GM23248 (cell line): Measurements from ENCODE around the gene FDXR. TPM values are rescaled to one million over a fixed set of nuclear protein-coding genes. Genes with fewer than 3 reads are reported as not detected.

Experiments used
- DNase-seq: peaks from one replicate; pipeline ENCODE4 v3.0.0-alpha.2; 2015
- H2AFZ ChIP-seq: fragments of 200-600 bp; sonication (generic); 2 replicates; pipeline ENCODE4 v1.6.1; 2016; ENCODE audit warnings: antibody characterized with exemption
- H3F3A ChIP-seq: fragments of 200-600 bp; sonication (generic); 2 replicates; pipeline ENCODE4 v1.6.1; 2016; ENCODE audit warnings: mild to moderate bottlenecking, antibody characterized with exemption, mixed run types; ENCODE audit not compliant: insufficient read depth
- H3K27ac ChIP-seq: fragments of 200-600 bp; sonication (generic); 2 replicates; pipeline ENCODE4 v1.5.1; 2016; ENCODE audit warnings: mild to moderate bottlenecking
- H3K27me3 ChIP-seq: fragments of 200-600 bp; sonication (generic); replicated peaks from 2 replicates; pipeline ENCODE4 v1.6.1; 2016; ENCODE audit warnings: mild to moderate bottlenecking; ENCODE audit not compliant: insufficient read depth
- H3K36me3 ChIP-seq: fragments of 200-600 bp; sonication (generic); 2 replicates; pipeline ENCODE4 v1.6.1; 2016; ENCODE audit warnings: low read depth, mild to moderate bottlenecking
- H3K4me1 ChIP-seq: fragments of 200-600 bp; sonication (generic); 2 replicates; pipeline ENCODE4 v1.6.1; 2016; ENCODE audit warnings: mild to moderate bottlenecking; ENCODE audit not compliant: insufficient read depth
- H3K4me2 ChIP-seq: fragments of 200-600 bp; sonication (generic); one replicate; pipeline ENCODE4 v1.6.1; 2016; ENCODE audit warnings: mild to moderate bottlenecking; ENCODE audit not compliant: unreplicated experiment
- H3K4me3 ChIP-seq: fragments of 200-600 bp; sonication (generic); 2 replicates; pipeline ENCODE4 v1.5.1; 2016; ENCODE audit warnings: mild to moderate bottlenecking
- H3K79me2 ChIP-seq: fragments of 200-600 bp; sonication (generic); 2 replicates; pipeline ENCODE4 v1.6.1; 2016; ENCODE audit warnings: mild to moderate bottlenecking; ENCODE audit not compliant: insufficient read depth
- H3K9ac ChIP-seq: fragments of 200-600 bp; sonication (generic); 2 replicates; pipeline ENCODE4 v1.6.1; 2016; ENCODE audit warnings: mild to moderate bottlenecking
- H3K9me2 ChIP-seq: fragments of 200-600 bp; sonication (generic); 2 replicates; pipeline ENCODE4 v1.6.1; 2016; ENCODE audit warnings: mixed run types, mild to moderate bottlenecking, moderate library complexity; ENCODE audit not compliant: insufficient read depth
- H3K9me3 ChIP-seq: fragments of 200-600 bp; sonication (generic); one replicate; pipeline ENCODE4 v1.6.1; 2017; ENCODE audit warnings: low read depth
- H4K20me1 ChIP-seq: fragments of 200-600 bp; sonication (generic); 2 replicates; pipeline ENCODE4 v1.6.0; 2016; ENCODE audit not compliant: insufficient read depth
- EZH2 ChIP-seq: fragments of 200-600 bp; sonication (generic); IDR thresholded peaks from 2 replicates; pipeline ENCODE4 v1.6.1; 2018; ENCODE audit warnings: antibody characterized with exemption, mild to moderate bottlenecking; ENCODE audit not compliant: insufficient read depth, poor library complexity, severe bottlenecking
- EZH2phosphoT487 ChIP-seq: fragments of 200-600 bp; sonication (generic); IDR thresholded peaks from 2 replicates; pipeline ENCODE4 v1.6.1; 2018; ENCODE audit warnings: antibody characterized with exemption, moderate library complexity, mild to moderate bottlenecking, low read depth; ENCODE audit not compliant: insufficient read depth
- WGBS, 2 experiments: methylation state at CpG; one replicate each; pipeline ENCODE4 v1.1.6; 2015 to 2017; ENCODE audit warnings: low lambda C conversion rate in 2 of 2, low coverage in 1 of 2; ENCODE audit errors: missing lambda C conversion rate in 2 of 2; 5-methylcytosine and 5-hydroxymethylcytosine counted together
- in situ Hi-C: fragments of 300-500 bp; cut with MboI; formaldehyde crosslinking; loops from 2 replicates; pipeline ENCODE4 v1.15.0; 2020
- polyA plus RNA-seq: library from polyadenylated mRNA; unstranded; fragments of >200 nt; fragmentation: Nextera tagmentation; extraction: Ambion mirVana; gene quantifications from 2 replicates; pipeline ENCODE4 v1.2.1, GENCODE V29; 2016
- total RNA-seq: library from RNA; depleted of rRNA; stranded (reverse); fragments of >200 nt; shearing (Covaris generic); gene quantifications from 2 replicates; pipeline ENCODE4 v1.2.3, GENCODE V29; 2014

Gene FDXR
- total and polyA plus RNA-seq, 2 experiments from 2014 or later = 15.3 to 19.0 TPM

DNA sequence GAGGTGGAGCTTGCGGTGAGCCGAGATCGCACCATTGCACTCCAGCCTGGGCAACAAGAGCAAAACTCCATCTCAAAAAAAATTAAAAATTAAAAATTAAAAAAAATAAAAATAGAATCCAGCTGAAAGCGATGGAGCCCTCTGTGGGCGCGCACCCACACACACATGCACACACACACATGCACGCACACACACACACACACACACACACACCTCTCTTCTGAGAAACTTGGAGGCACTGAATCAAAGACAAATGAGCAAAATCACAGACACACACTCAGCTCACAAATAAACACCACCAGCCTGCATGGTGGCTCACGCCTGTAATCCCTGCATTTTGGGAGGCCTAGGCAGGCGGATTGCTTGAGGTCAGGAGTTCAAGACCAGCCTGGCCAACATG, 30.2 kb upstream of the FDXR start:
- in situ Hi-C loops = no loop called here
- H3K27ac ChIP-seq = no peak overlapping the region

GRCh38 chr17:74901353-74902135, 28.8 kb upstream of the FDXR start:
- Histone ChIP-seq H3K79me2 (no peaks in the 10 kb centered on the region), H4K20me1 (no peaks in the 10 kb centered on the region), H3K9me2 (no peaks in the 10 kb centered on the region), H3K9me3 (no peaks in the 10 kb centered on the region), H3K27ac (no peak overlapping the region), H3K4me3 (no peak overlapping the region), H2AFZ (no peak overlapping the region), H3K27me3 (peaks cover 32% of the 10 kb centered on the region), H3K4me2 (no peak overlapping the region), H3K9ac (no peak overlapping the region), H3K36me3 (no peaks in the 10 kb centered on the region), H3K4me1 (no peaks in the 10 kb centered on the region), H3F3A (no peaks in the 10 kb centered on the region)
- TF ChIP-seq EZH2 (no peak), EZH2phosphoT487 (no peak)
- in situ Hi-C loops = no loop called here
- DNase-seq = no peak
- 52 to 54% methylated on average over 14 of the region's 14 CpGs for WGBS, 2 experiments

More for the DNA sequence above, 30.2 kb upstream of the FDXR start:
- no peaks in the 10 kb centered on the region for H3K9me3 ChIP-seq
- no peak for TF ChIP-seq EZH2
- TF ChIP-seq EZH2phosphoT487 = no peak
- no peak overlapping the region for H2AFZ ChIP-seq
- H3K9ac ChIP-seq = no peak overlapping the region
- H3K9me2 ChIP-seq = no peaks in the 10 kb centered on the region
- no peak for DNase-seq
- H3K4me1 ChIP-seq = no peaks in the 10 kb centered on the region
- no peaks in the 10 kb centered on the region for H4K20me1 ChIP-seq
- 60 to 65% methylated on average over 9 of the region's 9 CpGs for WGBS, 2 experiments
- no peak overlapping the region for H3K4me3 ChIP-seq
- no peak overlapping the region for H3K4me2 ChIP-seq
- no peaks in the 10 kb centered on the region for H3F3A ChIP-seq
- peaks cover 21% of the 10 kb centered on the region; the same call in 1 of the 2 replicates for H3K27me3 ChIP-seq
- H3K36me3 ChIP-seq = no peaks in the 10 kb centered on the region
- H3K79me2 ChIP-seq = no peaks in the 10 kb centered on the region

GRCh38 chr17:74900208-74900607, 27.4 kb upstream of the FDXR start:
- no peak for DNase-seq
- no peaks in the 10 kb centered on the region for H3K9me3 ChIP-seq
- TF ChIP-seq EZH2 = no peak
- TF ChIP-seq EZH2phosphoT487 = no peak
- in situ Hi-C loops = no loop called here
- no peak overlapping the region for H3K4me3 ChIP-seq
- no peaks in the 10 kb centered on the region for H3K4me1 ChIP-seq
- no peak overlapping the region for H2AFZ ChIP-seq
- H3K9me2 ChIP-seq = no peaks in the 10 kb centered on the region
- no peaks in the 10 kb centered on the region for H3K79me2 ChIP-seq
- H3K36me3 ChIP-seq = no peaks in the 10 kb centered on the region
- H3K4me2 ChIP-seq = no peak overlapping the region
- H3K27ac ChIP-seq = no peak overlapping the region
- H4K20me1 ChIP-seq = no peaks in the 10 kb centered on the region
- H3K9ac ChIP-seq = no peak overlapping the region
- H3F3A ChIP-seq = no peaks in the 10 kb centered on the region
- H3K27me3 ChIP-seq = peaks cover 44% of the 10 kb centered on the region
- WGBS, 2 experiments = 76 to 84% methylated on average over 8 of the region's 8 CpGs

- in situ Hi-C loops = no loop called here
- no peak overlapping the region for H3K4me2 ChIP-seq
- H3K4me1 ChIP-seq = no peaks in the 10 kb centered on the region
- no peak overlapping the region for H2AFZ ChIP-seq
- H3K9me3 ChIP-seq = no peaks in the 10 kb centered on the region
- H3K36me3 ChIP-seq = no peaks in the 10 kb centered on the region
- no peaks in the 10 kb centered on the region for H4K20me1 ChIP-seq
- no peak overlapping the region for H3K27ac ChIP-seq
- DNase-seq = no peak
- H3K79me2 ChIP-seq = no peaks in the 10 kb centered on the region
- H3K9me2 ChIP-seq = no peaks in the 10 kb centered on the region
- no peaks in the 10 kb centered on the region for H3F3A ChIP-seq
- no peak overlapping the region for H3K4me3 ChIP-seq
- TF ChIP-seq EZH2phosphoT487 (no peak), EZH2 (no peak)
- H3K9ac ChIP-seq = no peak overlapping the region
- H3K27me3 ChIP-seq = peaks cover 55% of the 10 kb centered on the region
- 71 to 74% methylated on average over 11 of the region's 11 CpGs for WGBS, 2 experiments
Observed at GRCh38 chr17:74898376-74898946, 25.7 kb upstream of the FDXR start.
